HCT116 (cell line): ENCODE measurements around the gene SHC1. TPM values are rescaled to one million over a fixed set of nuclear protein-coding genes. Genes with fewer than 3 reads are reported as not detected.

ENCODE experiments used
- ATAC-seq: fragments of 200-7000 bp; cut with Tn5 transposase; 2 replicates; pipeline ENCODE4 v1.9.1; 2020; ENCODE audit warnings: mild to moderate bottlenecking, moderate library complexity
- BruUV-seq: library from RNA; stranded (reverse); fragments of 400-500 nt; replicated peaks from 2 replicates; lab custom pipeline; 2021; lab: Mats Ljungman, UMichigan
- CTCF ChIA-PET: fragments of 300-600 bp; sonication (Branson Sonifier 250); formaldehyde crosslinking; loops from one replicate; lab custom pipeline; 2021; ENCODE audit warnings: antibody characterized with exemption; lab: Charles Lee
- POLR2A ChIA-PET: fragments of 300-600, 350-600 bp; sonication (Branson Sonifier 250); formaldehyde crosslinking; loops from one replicate; lab custom pipeline; 2021; ENCODE audit warnings: antibody characterized with exemption; lab: Charles Lee
- RAD21 ChIA-PET, 2 experiments: fragments of 300-600 bp; sonication (Branson Sonifier 250); formaldehyde crosslinking; loops; one replicate each; lab custom pipeline; 2023; ENCODE audit warnings: low total read pairs in 2 of 2; ENCODE audit not compliant: uncharacterized antibody in 2 of 2, unreplicated experiment in 2 of 2, low non-redundant PET in 1 of 2; lab: Charles Lee
- DNase-seq: peaks from one replicate; pipeline ENCODE4 v3.0.0-alpha.2; 2010; ENCODE audit warnings: low read depth, low spot score
- H2AFZ ChIP-seq: fragments of 200-600 bp; shearing (Covaris generic), sonication (generic); 2 replicates; pipeline ENCODE4 v1.6.1; 2017; ENCODE audit warnings: low read depth, mixed run types, mixed read lengths, antibody characterized with exemption, low read length; ENCODE audit not compliant: poor library complexity, severe bottlenecking
- H3K27ac ChIP-seq: 2 replicates; pipeline ENCODE4 v1.5.1; 2012; ENCODE audit warnings: low read depth, low read length
- H3K27me3 ChIP-seq: fragments of 200-600 bp; sonication (generic); 2 replicates; pipeline ENCODE4 v1.6.1; 2016; ENCODE audit warnings: mixed run types, low read length, mixed read lengths; ENCODE audit not compliant: insufficient read depth
- H3K36me3 ChIP-seq, 2 experiments: fragments of 200-500 bp in 1 of 2; fragments of 200-600 bp in 1 of 2; sonication (Bioruptor generic) in 1 of 2; sonication (generic) in 1 of 2; 2 replicates each; pipeline versions ENCODE4 v1.5.1 to v1.6.1; 2014 to 2016; ENCODE audit warnings: low read length in 2 of 2, inconsistent platforms in 1 of 2, mixed read lengths in 1 of 2, mixed run types in 1 of 2; ENCODE audit not compliant: insufficient read depth in 2 of 2, control insufficient read depth in 1 of 2
- H3K4me1 ChIP-seq, 2 experiments: fragments of 200-600 bp in 1 of 2; sonication (generic) in 1 of 2; 2 replicates each; pipeline versions ENCODE4 v1.5.1 to v1.6.1; 2012 to 2017; ENCODE audit warnings: low read length in 2 of 2, inconsistent platforms in 1 of 2, mild to moderate bottlenecking in 1 of 2, mixed read lengths in 1 of 2, mixed run types in 1 of 2, moderate library complexity in 1 of 2; ENCODE audit not compliant: insufficient read depth in 2 of 2, control insufficient read depth in 1 of 2
- H3K4me2 ChIP-seq: fragments of 200-600 bp; sonication (generic); 2 replicates; pipeline ENCODE4 v1.6.1; 2017; ENCODE audit warnings: mixed run types, low read length, mixed read lengths
- H3K4me3 ChIP-seq, 2 experiments: fragments of 200-600 bp in 1 of 2; sonication (generic) in 1 of 2; replicated peaks in 1 of 2; 2 replicates each; pipeline ENCODE4 v1.5.1; 2011 to 2016; ENCODE audit warnings: low read length in 2 of 2, control low read depth in 1 of 2, low read depth in 1 of 2, mild to moderate bottlenecking in 1 of 2, mixed read lengths in 1 of 2, mixed run types in 1 of 2
- H3K79me2 ChIP-seq: fragments of 200-600 bp; sonication (generic); 2 replicates; pipeline ENCODE4 v1.6.1; 2017; ENCODE audit warnings: mild to moderate bottlenecking, mixed run types, low read length, moderate library complexity, mixed read lengths; ENCODE audit not compliant: insufficient read depth
- H3K9ac ChIP-seq: fragments of 200-600 bp; sonication (generic); 2 replicates; pipeline ENCODE4 v1.6.1; 2016; ENCODE audit warnings: low read length, mixed read lengths
- H3K9me2 ChIP-seq: fragments of 200-600 bp; sonication (generic), shearing (Covaris generic); 2 replicates; pipeline ENCODE4 v1.6.1; 2017; ENCODE audit warnings: mixed run types, mild to moderate bottlenecking, moderate library complexity; ENCODE audit not compliant: insufficient read depth
- H3K9me3 ChIP-seq, 2 experiments: fragments of 200-500 bp in 1 of 2; fragments of 200-600 bp in 1 of 2; sonication (Bioruptor generic) in 1 of 2; sonication (generic) in 1 of 2; 2 replicates each; pipeline ENCODE4 v1.6.1; 2014 to 2017; ENCODE audit warnings: low read length in 2 of 2, mixed read lengths in 2 of 2, inconsistent platforms in 1 of 2, low read depth in 1 of 2, mild to moderate bottlenecking in 1 of 2, mixed run types in 1 of 2, moderate library complexity in 1 of 2; ENCODE audit not compliant: control insufficient read depth in 1 of 2, insufficient read depth in 1 of 2
- H4K20me1 ChIP-seq: fragments of 200-600 bp; sonication (generic), shearing (Covaris generic); 2 replicates; pipeline ENCODE4 v1.6.1; 2017; ENCODE audit warnings: mixed run types, mild to moderate bottlenecking, moderate library complexity; ENCODE audit not compliant: insufficient read depth
- ATF3 ChIP-seq: IDR thresholded peaks from 2 replicates; pipeline ENCODE4 v1.6.1; 2012
- JUND ChIP-seq: IDR thresholded peaks from 2 replicates; pipeline ENCODE4 v1.6.1; 2012
- POLR2AphosphoS5 ChIP-seq: IDR thresholded peaks from 2 replicates; pipeline ENCODE4 v1.6.1; 2011; ENCODE audit warnings: mild to moderate bottlenecking, low read depth, low read length, moderate library complexity
- REST ChIP-seq: IDR thresholded peaks from 2 replicates; pipeline ENCODE4 v1.6.1; 2012; ENCODE audit warnings: low read depth
- intact Hi-C: fragments of 100-400 bp; cut with micrococcal nuclease; formaldehyde crosslinking; loops from 2 replicates; pipeline ENCODE4 v1.10.0; 2022
- total RNA-seq: library from RNA; stranded (reverse); gene quantifications from one replicate; pipeline ENCODE4 v1.2.1, GENCODE V29; 2021; ENCODE audit not compliant: unreplicated experiment

Gene SHC1
- total RNA-seq, 1 experiment from 2014 or later, result 148 TPM

GRCh38 chr1:155015527-155016230 lies 45.1 kb upstream of the SHC1 start:
- DNase-seq (no peak), ATAC-seq (no peak)
- BruUV-seq, result no TSS peak
- Histone ChIP-seq H3K4me3 (no peak overlapping the region), H2AFZ (no peak overlapping the region), H3K4me2 (no peak overlapping the region), H3K4me1 (peaks cover 28 to 64% of the 10 kb centered on the region in 2 experiments), H3K9me2 (no peaks in the 10 kb centered on the region), H4K20me1 (no peaks in the 10 kb centered on the region), H3K9me3 (no peaks in the 10 kb centered on the region), H3K9ac (no peak overlapping the region), H3K27ac (peak overlapping the region; percentile 89; the same call in 1 of the 2 replicates), H3K36me3 (peaks cover 11 to 27% of the 10 kb centered on the region in 2 experiments; a peak in 3 of 4 replicates), H3K79me2 (peaks cover 25% of the 10 kb centered on the region; the same call in 1 of the 2 replicates), H3K27me3 (no peaks in the 10 kb centered on the region)
- RAD21 ChIA-PET, result no interaction called here
- TF ChIP-seq JUND (no peak), POLR2AphosphoS5 (0 out of 2 replicates have a peak, but pooled peaks have one; percentile 12), REST (no peak), ATF3 (no peak)
- CTCF ChIA-PET, result interaction anchor here (1.0 to 3.0 kb wide), 5 partner anchors 11 to 76 kb away, joined by 3 to 10 read pairs (median 3); partner anchors contain the start of gene ADAM15
- intact Hi-C loops, result loop anchor here (2.0 kb wide), 2 partner anchors 13 to 69 kb away; partner anchors contain the start of gene ZBTB7B
- POLR2A ChIA-PET, result interaction anchor here (1.1 to 1.6 kb wide), 3 partner anchors 13 to 15 kb away, joined by 3 to 7 read pairs (median 4); partner anchors contain the start of gene ZBTB7B
